GM12873 (cell line): Measurements from ENCODE around the gene FAM24A.

Experiments used
- CTCF ChIP-seq: IDR thresholded peaks from 2 replicates; pipeline ENCODE4 v1.5.1; 2012; ENCODE audit warnings: low read depth, mild to moderate bottlenecking, moderate library complexity, low read length, control low read depth; ENCODE audit not compliant: insufficient read depth; ENCODE audit errors: missing control alignments

Gene FAM24A

GRCh38 chr10:122954731-122955050 is 44.3 kb downstream of the FAM24A start:
- TF ChIP-seq CTCF = no peak

GRCh38 chr10:122955892-122956291 is 45.5 kb downstream of the FAM24A start:
- TF ChIP-seq CTCF = no peak

- no peak for TF ChIP-seq CTCF
Measured at GRCh38 chr10:122957474-122957873, 47.1 kb downstream of the FAM24A start.

- no peak for TF ChIP-seq CTCF
Measured at GRCh38 chr10:122962405-122962804, 52.0 kb downstream of the FAM24A start.
